Lower leg skin (tissue), 4 donors: ENCODE data around the gene GDPD5. TPM values are rescaled to one million over a fixed set of nuclear protein-coding genes. Genes with fewer than 3 reads are reported as not detected.

ENCODE experiments used
- DNase-seq, 2 donors: peaks; one replicate each; pipeline ENCODE4 v3.0.0-alpha.2; 2019; ENCODE audit warnings: low spot score in 2 of 2
- H3K4me3 ChIP-seq: fragments of 200-600 bp; sonication (generic); 2 replicates; pipeline ENCODE4 v1.5.1; 2017; ENCODE audit warnings: mild to moderate bottlenecking, low read depth; ENCODE audit not compliant: poor library complexity, severe bottlenecking
- CTCF ChIP-seq, 3 donors: fragments of 450-650 bp; IDR thresholded peaks; one replicate each; pipeline ENCODE4 v1.5.1; 2016; ENCODE audit warnings: antibody characterized with exemption in 3 of 3, mild to moderate bottlenecking in 3 of 3, moderate library complexity in 2 of 3
- POLR2A ChIP-seq, 2 donors: fragments of 450-650 bp; IDR thresholded peaks; one replicate each; pipeline ENCODE4 v1.6.1; 2016 to 2017; ENCODE audit warnings: antibody characterized with exemption in 2 of 2, mild to moderate bottlenecking in 1 of 2, moderate library complexity in 1 of 2
- WGBS, 2 donors: methylation state at CpG; one replicate each; pipeline ENCODE4 v1.1.5; 2018; 5-methylcytosine and 5-hydroxymethylcytosine counted together
- intact Hi-C: fragments of 100-400 bp; cut with DNase I; formaldehyde crosslinking; loops from one replicate; pipeline ENCODE4 v1.15.0; 2023; ENCODE audit warnings: low total_unique reads
- total RNA-seq, 4 donors: library from RNA; depleted of rRNA; stranded (reverse); fragments of >200 nt; gene quantifications; one replicate each; pipeline ENCODE4 v1.1.0, GENCODE V29; 2016

The GDPD5 gene
- total RNA-seq, 4 donors from 2014 or later: 3.9 to 8.5 (median 5.2) TPM

- intact Hi-C loops: no loop called here
- H3K4me3 ChIP-seq: no peak overlapping the region
- TF ChIP-seq CTCF (IDR thresholded peaks at IDR 0.05) (no peak), POLR2A (IDR thresholded peaks at IDR 0.05) (no peak)
- no peak for DNase-seq
- WGBS, 2 donors: 75 to 84% methylated on average over 5 to 6 of the region's 6 CpGs
These were observed 52.1 kb downstream of the GDPD5 start for GRCh38 chr11:75473684-75474083.

- no peak for DNase-seq
- H3K4me3 ChIP-seq: no peak overlapping the region
- 92 to 97% methylated on average over 5 of the region's 5 CpGs for WGBS, 2 donors
- TF ChIP-seq POLR2A (IDR thresholded peaks at IDR 0.05) (no peak), CTCF (IDR thresholded peaks at IDR 0.05) (no peak)
- intact Hi-C loops: no loop called here
These were observed 53.5 kb downstream of the GDPD5 start for GRCh38 chr11:75472081-75472732.

DNA sequence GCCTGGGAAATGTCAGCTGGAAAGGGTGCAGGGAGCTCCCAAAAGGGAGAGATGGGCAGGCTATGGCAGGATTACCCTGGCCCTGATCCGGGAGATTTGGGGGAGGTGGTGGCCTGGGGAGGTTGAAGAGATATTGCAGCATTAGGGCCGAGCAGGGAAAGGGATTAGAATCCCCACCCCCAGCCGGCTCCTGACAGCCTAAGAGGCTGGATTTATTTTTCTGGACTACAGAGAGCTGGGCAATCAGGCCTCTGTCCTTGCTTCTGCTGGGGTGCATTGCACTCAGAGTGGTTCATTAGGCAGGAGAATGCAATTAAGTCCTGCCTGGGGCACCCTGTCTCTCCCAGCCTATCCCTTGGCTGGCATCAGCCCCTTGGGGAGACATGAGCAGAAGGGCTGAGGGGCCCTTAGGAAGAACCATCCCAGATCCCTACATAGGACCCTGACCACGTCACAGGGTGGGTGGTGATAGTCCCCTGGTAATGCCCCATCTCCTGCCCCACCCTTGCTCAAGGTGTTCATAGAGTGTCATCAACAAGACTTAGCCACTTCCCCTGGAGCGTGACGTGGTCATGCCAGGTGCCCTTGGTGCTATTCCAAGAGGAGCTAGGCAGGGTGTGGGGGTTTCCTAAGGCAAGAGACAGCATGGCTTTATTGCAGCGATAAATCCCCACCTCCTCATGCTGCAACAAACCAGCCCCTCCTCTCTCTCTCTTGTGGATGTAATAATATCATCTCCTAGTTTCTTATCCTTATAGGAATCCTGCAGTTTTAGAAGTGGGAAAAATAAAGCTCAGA lies 54.4 kb downstream of the GDPD5 start:
- intact Hi-C loops: no loop called here
- TF ChIP-seq POLR2A (IDR thresholded peaks at IDR 0.05) (no peak), CTCF (IDR thresholded peaks at IDR 0.05) (no peak)
- 54 to 60% methylated on average over 7 of the region's 7 CpGs for WGBS, 2 donors
- no peak for DNase-seq
- no peak overlapping the region for H3K4me3 ChIP-seq

GRCh38 chr11:75470476-75471080 lies 55.2 kb downstream of the GDPD5 start:
- intact Hi-C loops: no loop called here
- H3K4me3 ChIP-seq: no peak overlapping the region
- DNase-seq: no peak
- TF ChIP-seq CTCF (IDR thresholded peaks at IDR 0.05): no peak
- 77 to 79% methylated on average over 7 of the region's 7 CpGs for WGBS, 2 donors

- 71 to 75% methylated on average over 6 of the region's 6 CpGs for WGBS, 2 donors
- intact Hi-C loops: no loop called here
- TF ChIP-seq CTCF (IDR thresholded peaks at IDR 0.05) (no peak), POLR2A (IDR thresholded peaks at IDR 0.05) (no peak)
- H3K4me3 ChIP-seq: no peak overlapping the region
- no peak for DNase-seq
These were observed 55.8 kb downstream of the GDPD5 start for GRCh38 chr11:75469785-75470405.
